ENCODE data around the gene SV2B. TPM values are rescaled to one million over a fixed set of nuclear protein-coding genes. Genes with fewer than 3 reads are reported as not detected.

Gene SV2B
- total RNA-seq, 1 experiment from 2014 or later, result 3.9 TPM

DNA sequence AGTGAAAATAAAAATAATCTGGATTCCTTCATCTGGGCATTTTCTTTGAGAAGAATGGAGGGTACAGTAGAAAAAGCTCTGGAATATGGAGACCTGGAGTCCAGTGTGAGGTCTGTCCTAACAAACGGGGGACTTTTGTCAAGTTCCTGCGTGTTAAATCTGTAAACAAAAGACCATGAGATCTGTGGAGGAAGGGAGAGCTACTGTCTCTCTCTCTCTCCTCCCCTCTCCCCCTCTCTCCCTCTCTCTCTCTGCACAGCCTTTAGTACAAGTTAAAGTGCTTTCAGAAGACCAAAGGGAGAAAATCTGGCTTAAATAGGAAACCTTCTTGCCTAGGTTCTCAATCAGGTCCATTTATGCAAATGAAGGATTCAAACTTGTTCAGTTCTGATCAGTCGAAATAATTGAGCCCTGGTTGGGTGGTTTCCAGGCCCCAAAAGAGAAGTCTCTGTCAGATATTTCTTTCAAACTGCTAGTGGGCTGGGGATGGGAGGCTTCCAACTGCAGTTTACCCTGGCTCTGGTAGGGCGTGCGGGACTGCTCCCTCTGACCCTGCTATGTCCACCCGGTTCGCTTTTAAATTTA is 103.7 kb downstream of the SV2B start:
- Histone ChIP-seq H3K4me3 (ENCODE audit: low read depth, low read length, poor library complexity, severe bottlenecking) (no peak overlapping the region), H3K4me1 (ENCODE audit: insufficient read depth, low read length, poor library complexity, severe bottlenecking) (no peaks in the 10 kb centered on the region), H3K27ac (ENCODE audit: low read depth, low read length, poor library complexity, severe bottlenecking) (no peak overlapping the region), H3K36me3 (ENCODE audit: insufficient read depth, low read length, poor library complexity, severe bottlenecking) (no peaks in the 10 kb centered on the region), H3K27me3 (replicated peaks; ENCODE audit: insufficient read depth, low read depth, low read length, poor library complexity) (peaks cover 3% of the 10 kb centered on the region), H3K9me3 (ENCODE audit: low read depth, low read length, poor library complexity, severe bottlenecking) (no peaks in the 10 kb centered on the region)
- intact Hi-C loops (cut with micrococcal nuclease; ENCODE audit: unreplicated experiment), result no loop called here
- ChIA-PET POLR2A (ENCODE audit: low non-redundant PET) (no interaction called here), CTCF (no interaction called here)
- TF ChIP-seq, protein P1, sequence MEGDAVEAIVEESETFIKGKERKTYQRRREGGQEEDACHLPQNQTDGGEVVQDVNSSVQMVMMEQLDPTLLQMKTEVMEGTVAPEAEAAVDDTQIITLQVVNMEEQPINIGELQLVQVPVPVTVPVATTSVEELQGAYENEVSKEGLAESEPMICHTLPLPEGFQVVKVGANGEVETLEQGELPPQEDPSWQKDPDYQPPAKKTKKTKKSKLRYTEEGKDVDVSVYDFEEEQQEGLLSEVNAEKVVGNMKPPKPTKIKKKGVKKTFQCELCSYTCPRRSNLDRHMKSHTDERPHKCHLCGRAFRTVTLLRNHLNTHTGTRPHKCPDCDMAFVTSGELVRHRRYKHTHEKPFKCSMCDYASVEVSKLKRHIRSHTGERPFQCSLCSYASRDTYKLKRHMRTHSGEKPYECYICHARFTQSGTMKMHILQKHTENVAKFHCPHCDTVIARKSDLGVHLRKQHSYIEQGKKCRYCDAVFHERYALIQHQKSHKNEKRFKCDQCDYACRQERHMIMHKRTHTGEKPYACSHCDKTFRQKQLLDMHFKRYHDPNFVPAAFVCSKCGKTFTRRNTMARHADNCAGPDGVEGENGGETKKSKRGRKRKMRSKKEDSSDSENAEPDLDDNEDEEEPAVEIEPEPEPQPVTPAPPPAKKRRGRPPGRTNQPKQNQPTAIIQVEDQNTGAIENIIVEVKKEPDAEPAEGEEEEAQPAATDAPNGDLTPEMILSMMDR (conservative IDR thresholded peaks at IDR 0.05; ENCODE audit: low read depth, low read length), result no peak
- TF ChIP-seq EZH2 (IDR thresholded peaks at IDR 0.05; ENCODE audit: borderline replicate concordance, low read depth, low read length, poor library complexity, severe bottlenecking), result no peak
- BruUV-seq (replicated peaks), result no TSS peak
- no peak for DNase-seq (ENCODE audit: low spot score)

DNA sequence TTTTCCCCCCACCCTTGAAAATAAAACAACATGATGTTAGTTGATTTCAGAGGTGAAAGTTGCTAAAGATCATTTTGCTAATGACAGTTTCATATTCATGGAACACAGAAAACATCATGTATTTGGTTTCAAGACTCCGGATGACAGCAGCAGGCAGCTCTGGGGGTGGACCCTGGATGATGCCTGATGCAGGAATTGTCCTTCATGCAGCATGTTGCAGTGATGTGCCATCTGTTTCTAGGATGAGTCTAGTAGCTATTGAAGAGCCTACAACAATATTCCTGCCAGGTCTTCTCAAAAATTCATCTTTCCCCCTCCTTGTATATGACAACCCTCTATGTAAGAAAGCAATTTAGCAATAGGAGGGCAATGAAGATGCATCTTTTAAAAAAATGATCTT is 108.3 kb downstream of the SV2B start:
- TF ChIP-seq, protein P1 (conservative IDR thresholded peaks at IDR 0.05; ENCODE audit: low read depth, low read length), result no peak
- no peak for TF ChIP-seq EZH2 (IDR thresholded peaks at IDR 0.05; ENCODE audit: borderline replicate concordance, low read depth, low read length, poor library complexity, severe bottlenecking)
- intact Hi-C loops (cut with micrococcal nuclease; ENCODE audit: unreplicated experiment), result no loop called here
- DNase-seq (ENCODE audit: low spot score), result no peak

DNA sequence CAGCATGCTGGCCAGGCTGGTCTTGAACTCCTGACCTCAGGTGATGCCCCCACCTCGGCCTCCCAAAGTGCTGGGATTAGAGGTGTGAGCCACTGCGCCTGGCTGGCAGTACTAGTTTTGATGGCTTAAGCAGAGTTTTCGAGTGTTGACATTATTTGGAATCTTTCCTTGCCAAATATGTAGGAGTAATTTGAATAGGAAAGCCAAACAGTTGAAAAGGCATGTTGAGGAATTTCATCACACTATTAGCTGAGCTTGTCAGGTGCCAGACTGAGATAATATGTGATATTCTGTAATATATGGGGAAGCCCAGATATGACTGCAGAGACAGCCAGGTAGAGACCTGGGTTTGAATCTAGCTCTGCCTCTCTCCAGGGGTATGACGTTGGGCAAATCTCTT is 109.3 kb downstream of the SV2B start:
- ChIA-PET CTCF (no interaction called here), POLR2A (ENCODE audit: low non-redundant PET) (no interaction called here)
- intact Hi-C loops (cut with micrococcal nuclease; ENCODE audit: unreplicated experiment), result no loop called here

More for the DNA sequence above, 108.3 kb downstream of the SV2B start:
- CTCF ChIA-PET, result no interaction called here
- Histone ChIP-seq H3K27ac (ENCODE audit: low read depth, low read length, poor library complexity, severe bottlenecking) (no peak overlapping the region), H3K4me1 (ENCODE audit: insufficient read depth, low read length, poor library complexity, severe bottlenecking) (no peaks in the 10 kb centered on the region), H3K4me3 (ENCODE audit: low read depth, low read length, poor library complexity, severe bottlenecking) (no peak overlapping the region), H3K9me3 (ENCODE audit: low read depth, low read length, poor library complexity, severe bottlenecking) (no peaks in the 10 kb centered on the region), H3K36me3 (ENCODE audit: insufficient read depth, low read length, poor library complexity, severe bottlenecking) (no peaks in the 10 kb centered on the region), H3K27me3 (replicated peaks; ENCODE audit: insufficient read depth, low read depth, low read length, poor library complexity) (peaks cover 3% of the 10 kb centered on the region)
- no TSS peak for BruUV-seq (replicated peaks)
- POLR2A ChIA-PET (ENCODE audit: low non-redundant PET), result no interaction called here

More for the DNA sequence above, 109.3 kb downstream of the SV2B start:
- TF ChIP-seq EZH2 (IDR thresholded peaks at IDR 0.05; ENCODE audit: borderline replicate concordance, low read depth, low read length, poor library complexity, severe bottlenecking), result no peak
- TF ChIP-seq, protein P1 (conservative IDR thresholded peaks at IDR 0.05; ENCODE audit: low read depth, low read length), result no peak
- BruUV-seq (replicated peaks), result no TSS peak
- H3K4me1 ChIP-seq (ENCODE audit: insufficient read depth, low read length, poor library complexity, severe bottlenecking), result no peaks in the 10 kb centered on the region
- H3K4me3 ChIP-seq (ENCODE audit: low read depth, low read length, poor library complexity, severe bottlenecking), result no peak overlapping the region
- H3K36me3 ChIP-seq (ENCODE audit: insufficient read depth, low read length, poor library complexity, severe bottlenecking), result no peaks in the 10 kb centered on the region
- no peak for DNase-seq (ENCODE audit: low spot score)
- H3K27me3 ChIP-seq (replicated peaks; ENCODE audit: insufficient read depth, low read depth, low read length, poor library complexity), result peaks cover 3% of the 10 kb centered on the region
- no peak overlapping the region for H3K27ac ChIP-seq (ENCODE audit: low read depth, low read length, poor library complexity, severe bottlenecking)
- H3K9me3 ChIP-seq (ENCODE audit: low read depth, low read length, poor library complexity, severe bottlenecking), result no peaks in the 10 kb centered on the region

Data from A673 (cell line).